ENCODE measurements around the gene ZCCHC24.
"Not testable (repeated sequence)": the region's sequence is repeated elsewhere in the genome, so short reads cannot be mapped to it uniquely, and the experiment has no call there.

The ZCCHC24 gene

GRCh38 chr10:79332610-79333315, 112.7 kb downstream of the ZCCHC24 start:
- DNase-seq (ENCODE audit: low read depth in 2 of 2, low spot score in 1 of 2) = not testable (repeated sequence)

All from stimulated activated CD8-positive, alpha-beta memory T cell treated with anti-CD3 and anti-CD28 coated beads, Interleukin-4, amount 100 ng/mL, for 4 hours (primary cell).